Calu3 (cell line): ENCODE results near the gene SLC2A13. TPM values are rescaled to one million over a fixed set of nuclear protein-coding genes. Genes with fewer than 3 reads are reported as not detected.

Experiments used
- BruUV-seq: library from RNA; stranded (reverse); fragments of 400-500 nt; replicated peaks from 2 replicates; lab custom pipeline; 2021; lab: Mats Ljungman, UMichigan
- CTCF ChIA-PET: fragments of 300-600 bp; sonication (Branson Sonifier 250); formaldehyde crosslinking; loops from one replicate; lab custom pipeline; 2022; ENCODE audit warnings: antibody characterized with exemption; lab: Charles Lee
- DNase-seq: peaks from one replicate; pipeline ENCODE4 v3.0.0; 2022
- H3K27ac Mint-ChIP-seq: one replicate; pipeline ENCODE4 v1.8.0; 2022; ENCODE audit warnings: mixed read lengths; ENCODE audit not compliant: unreplicated experiment
- H3K27me3 Mint-ChIP-seq: one replicate; pipeline ENCODE4 v1.8.0; 2022; ENCODE audit warnings: mixed read lengths; ENCODE audit not compliant: unreplicated experiment
- H3K36me3 Mint-ChIP-seq: one replicate; pipeline ENCODE4 v1.8.0; 2022; ENCODE audit warnings: mild to moderate bottlenecking, moderate library complexity, mixed read lengths; ENCODE audit not compliant: insufficient read depth, unreplicated experiment
- H3K4me1 Mint-ChIP-seq: one replicate; pipeline ENCODE4 v1.8.0; 2022; ENCODE audit warnings: mild to moderate bottlenecking, low read depth, mixed read lengths; ENCODE audit not compliant: unreplicated experiment
- H3K4me3 Mint-ChIP-seq: one replicate; pipeline ENCODE4 v1.8.0; 2022; ENCODE audit warnings: mild to moderate bottlenecking, low read depth, moderate library complexity, mixed read lengths; ENCODE audit not compliant: unreplicated experiment
- H3K9me3 Mint-ChIP-seq: one replicate; pipeline ENCODE4 v1.8.0; 2022; ENCODE audit warnings: low read depth, mixed read lengths; ENCODE audit not compliant: unreplicated experiment
- intact Hi-C: fragments of 100-400 bp; cut with micrococcal nuclease; formaldehyde crosslinking; loops from one replicate; pipeline ENCODE4 v1.10.0; 2022; ENCODE audit not compliant: unreplicated experiment
- total RNA-seq: library from RNA; stranded (reverse); gene quantifications from 2 replicates; pipeline ENCODE4 v1.2.3, GENCODE V29; 2022
- TF ChIP-seq, protein P1 (sequence below): fragments of 200-600 bp; IDR thresholded peaks from one replicate; pipeline ENCODE4 v1.8.0; 2022; ENCODE audit warnings: antibody characterized with exemption; ENCODE audit not compliant: unreplicated experiment

The SLC2A13 gene
- total RNA-seq, 1 experiment from 2014 or later, result 9.4 TPM

DNA sequence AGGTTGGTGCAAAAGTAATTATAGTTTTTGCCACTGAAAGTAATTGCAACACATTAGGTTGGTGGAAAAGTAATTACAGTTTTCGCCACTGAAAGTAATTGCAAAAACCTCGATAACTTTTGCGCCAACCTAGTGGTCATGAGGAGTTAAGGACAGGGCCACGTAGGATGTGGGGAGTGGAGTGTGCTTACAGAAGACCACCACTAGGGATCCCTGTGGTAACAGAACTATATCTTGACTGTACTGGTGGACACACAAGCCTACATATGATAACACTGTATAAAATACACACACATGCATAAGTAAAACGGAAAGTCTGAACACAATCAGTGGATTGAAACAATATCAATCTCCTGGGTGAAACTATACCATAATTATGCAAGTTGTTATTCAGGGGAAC, 298.8 kb downstream of the SLC2A13 start:
- no peaks in the 10 kb centered on the region for H3K36me3 Mint-ChIP-seq
- H3K4me1 Mint-ChIP-seq, result peaks cover 11% of the 10 kb centered on the region
- H3K9me3 Mint-ChIP-seq, result no peaks in the 10 kb centered on the region
- H3K4me3 Mint-ChIP-seq, result no peak overlapping the region
- no peak overlapping the region for H3K27ac Mint-ChIP-seq
- DNase-seq, result no peak
- TF ChIP-seq, protein P1, sequence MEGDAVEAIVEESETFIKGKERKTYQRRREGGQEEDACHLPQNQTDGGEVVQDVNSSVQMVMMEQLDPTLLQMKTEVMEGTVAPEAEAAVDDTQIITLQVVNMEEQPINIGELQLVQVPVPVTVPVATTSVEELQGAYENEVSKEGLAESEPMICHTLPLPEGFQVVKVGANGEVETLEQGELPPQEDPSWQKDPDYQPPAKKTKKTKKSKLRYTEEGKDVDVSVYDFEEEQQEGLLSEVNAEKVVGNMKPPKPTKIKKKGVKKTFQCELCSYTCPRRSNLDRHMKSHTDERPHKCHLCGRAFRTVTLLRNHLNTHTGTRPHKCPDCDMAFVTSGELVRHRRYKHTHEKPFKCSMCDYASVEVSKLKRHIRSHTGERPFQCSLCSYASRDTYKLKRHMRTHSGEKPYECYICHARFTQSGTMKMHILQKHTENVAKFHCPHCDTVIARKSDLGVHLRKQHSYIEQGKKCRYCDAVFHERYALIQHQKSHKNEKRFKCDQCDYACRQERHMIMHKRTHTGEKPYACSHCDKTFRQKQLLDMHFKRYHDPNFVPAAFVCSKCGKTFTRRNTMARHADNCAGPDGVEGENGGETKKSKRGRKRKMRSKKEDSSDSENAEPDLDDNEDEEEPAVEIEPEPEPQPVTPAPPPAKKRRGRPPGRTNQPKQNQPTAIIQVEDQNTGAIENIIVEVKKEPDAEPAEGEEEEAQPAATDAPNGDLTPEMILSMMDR, result peak; percentile 26
- CTCF ChIA-PET, result no interaction called here
- BruUV-seq, result no TSS peak
- H3K27me3 Mint-ChIP-seq, result no peaks in the 10 kb centered on the region
- intact Hi-C loops, result no loop called here

DNA sequence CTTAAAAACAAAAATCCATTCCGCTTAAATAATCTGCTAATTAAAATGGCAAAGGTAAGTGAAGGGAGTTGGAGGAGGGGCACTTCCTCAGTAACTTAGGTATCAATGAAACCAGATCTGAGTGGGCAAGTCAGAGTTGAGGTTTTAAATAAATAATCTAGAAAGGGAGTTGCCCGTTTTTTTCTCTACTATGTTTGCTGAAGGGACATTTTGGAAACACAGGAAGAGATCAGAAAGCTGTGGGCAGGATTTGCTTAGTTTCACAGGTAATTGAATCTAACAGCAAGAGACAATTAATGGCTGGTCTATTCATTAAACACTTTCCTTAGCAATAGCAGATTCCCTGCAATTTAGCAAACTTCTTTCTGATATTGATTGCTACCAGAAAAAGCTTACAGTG, 300.2 kb downstream of the SLC2A13 start:
- intact Hi-C loops, result no loop called here
- TF ChIP-seq, protein P1, result no peak
- Mint-ChIP-seq H3K27me3 (no peaks in the 10 kb centered on the region), H3K27ac (no peak overlapping the region), H3K9me3 (no peaks in the 10 kb centered on the region), H3K4me1 (peaks cover 11% of the 10 kb centered on the region), H3K36me3 (no peaks in the 10 kb centered on the region), H3K4me3 (no peak overlapping the region)
- BruUV-seq, result no TSS peak
- DNase-seq, result no peak
- CTCF ChIA-PET, result no interaction called here

DNA sequence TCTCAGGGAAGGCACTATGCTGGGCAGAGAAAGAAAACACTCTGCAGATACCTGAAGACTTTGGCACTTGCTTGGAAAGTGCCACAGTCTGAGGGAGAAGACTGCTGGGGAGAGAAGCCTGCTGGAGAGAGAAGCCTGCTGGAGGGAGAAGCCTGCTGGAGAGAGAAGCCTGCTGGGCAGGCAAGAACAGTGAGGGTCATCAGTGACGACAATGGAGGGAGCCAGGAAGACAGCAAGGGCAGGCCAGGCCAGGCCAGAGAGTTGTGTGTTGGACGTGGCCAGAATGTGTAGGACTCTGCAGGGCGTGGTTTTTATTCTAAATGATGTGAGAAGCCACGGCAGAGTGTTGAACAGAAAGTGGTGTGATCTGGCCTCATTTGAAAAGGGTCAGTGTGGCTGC, 301.0 kb downstream of the SLC2A13 start:
- Mint-ChIP-seq H3K27ac (no peak overlapping the region), H3K4me1 (peaks cover 11% of the 10 kb centered on the region), H3K36me3 (no peaks in the 10 kb centered on the region), H3K9me3 (no peaks in the 10 kb centered on the region), H3K4me3 (no peak overlapping the region), H3K27me3 (no peaks in the 10 kb centered on the region)
- intact Hi-C loops, result no loop called here
- CTCF ChIA-PET, result no interaction called here
- BruUV-seq, result no TSS peak
- DNase-seq, result no peak
- TF ChIP-seq, protein P1, result no peak

DNA sequence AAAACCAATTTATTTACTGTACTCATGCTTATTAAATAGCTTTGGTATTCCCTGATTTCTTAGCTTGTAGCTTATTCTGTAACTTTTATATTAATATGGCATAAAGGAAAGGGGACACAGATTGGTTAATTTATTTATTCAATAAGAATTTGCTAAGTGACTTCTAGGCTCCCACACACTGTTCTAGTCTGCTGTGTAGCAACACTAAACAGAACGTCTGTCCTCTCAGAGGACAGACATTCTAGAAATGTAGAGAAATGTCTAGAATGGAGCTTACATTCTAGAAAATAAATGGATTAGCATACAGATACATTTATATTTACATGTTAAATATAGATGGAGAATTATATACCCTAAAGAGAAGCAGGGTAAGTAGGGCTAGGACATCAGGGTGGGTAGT, 301.4 kb downstream of the SLC2A13 start:
- Mint-ChIP-seq H3K27me3 (no peaks in the 10 kb centered on the region), H3K36me3 (no peaks in the 10 kb centered on the region), H3K4me3 (no peak overlapping the region), H3K9me3 (no peaks in the 10 kb centered on the region), H3K4me1 (peaks cover 11% of the 10 kb centered on the region), H3K27ac (no peak overlapping the region)
- CTCF ChIA-PET, result no interaction called here
- no peak for DNase-seq
- intact Hi-C loops, result no loop called here
- TF ChIP-seq, protein P1, result no peak
- no TSS peak for BruUV-seq
